ENCODE results near the gene JHY.
"Not testable (repeated sequence)": the region's sequence is repeated elsewhere in the genome, so short reads cannot be mapped to it uniquely, and the experiment has no call there.

The JHY gene

DNA sequence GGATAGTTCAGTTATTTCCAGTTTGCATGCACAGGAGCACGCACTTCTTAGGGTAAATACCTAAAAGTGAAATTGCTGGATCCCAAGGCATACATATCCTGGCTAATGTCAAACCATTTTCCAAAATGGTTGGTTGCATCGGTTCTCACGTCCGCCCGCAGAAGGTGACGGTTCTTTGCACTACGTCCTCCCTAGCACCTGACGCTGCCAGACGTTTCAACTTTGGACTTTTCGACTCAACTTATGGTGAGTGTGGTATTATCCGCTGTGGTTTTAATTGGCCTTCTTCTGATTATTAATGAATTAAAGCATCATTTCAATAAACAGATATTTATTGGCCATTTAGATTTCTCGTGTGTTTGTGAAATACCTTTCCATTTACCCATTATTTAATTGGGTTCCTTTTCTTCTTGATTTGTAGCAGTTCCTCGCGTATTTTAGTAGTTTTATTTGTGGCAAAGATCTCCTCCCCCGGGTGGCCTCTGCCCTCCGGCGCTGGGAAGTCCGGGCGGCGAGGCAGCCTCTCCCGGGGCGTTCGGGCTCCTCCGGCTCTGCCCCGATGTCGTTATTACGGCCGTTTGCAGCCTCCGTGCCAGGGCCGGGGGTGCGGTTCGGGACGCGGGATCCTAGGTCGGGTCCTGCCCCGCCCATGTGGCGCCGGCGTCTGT lies at the start of gene JHY:
TSS of gene JHY (plus strand) at position 571 of the 668 bp plus-strand sequence. CDS start 3,091 bp downstream, outside the sequence.
- no peak for DNase-seq

DNA sequence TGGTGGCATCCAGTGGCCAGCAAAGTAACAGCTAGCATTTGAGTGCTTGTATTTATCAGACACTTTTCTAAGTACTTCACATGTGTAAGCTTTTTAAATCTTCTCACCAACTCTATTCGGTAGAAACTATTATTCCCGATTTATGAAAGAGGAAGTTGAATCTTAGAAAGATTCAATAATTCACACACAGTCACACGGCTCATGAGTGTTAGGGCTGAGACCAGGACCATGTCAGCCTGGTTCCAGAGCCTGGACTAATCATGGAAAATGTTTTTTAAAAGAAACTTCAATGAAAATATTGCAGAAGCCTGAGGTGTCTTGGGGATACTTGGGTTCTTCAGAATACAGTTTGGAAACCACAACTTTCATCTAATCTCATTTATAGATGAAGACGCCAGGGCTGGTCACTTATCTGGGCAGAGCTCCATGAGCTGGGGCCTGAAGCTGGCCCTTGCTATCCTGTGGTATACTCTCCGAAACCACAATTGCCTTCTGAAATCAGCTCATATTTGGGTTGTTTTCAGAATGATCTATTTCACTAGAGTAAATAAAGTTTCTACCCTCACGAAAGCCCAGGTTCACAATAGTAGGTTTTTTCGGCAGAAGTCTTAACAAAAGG lies 48.6 kb upstream of the JHY start:
- DNase-seq = no peak

DNA sequence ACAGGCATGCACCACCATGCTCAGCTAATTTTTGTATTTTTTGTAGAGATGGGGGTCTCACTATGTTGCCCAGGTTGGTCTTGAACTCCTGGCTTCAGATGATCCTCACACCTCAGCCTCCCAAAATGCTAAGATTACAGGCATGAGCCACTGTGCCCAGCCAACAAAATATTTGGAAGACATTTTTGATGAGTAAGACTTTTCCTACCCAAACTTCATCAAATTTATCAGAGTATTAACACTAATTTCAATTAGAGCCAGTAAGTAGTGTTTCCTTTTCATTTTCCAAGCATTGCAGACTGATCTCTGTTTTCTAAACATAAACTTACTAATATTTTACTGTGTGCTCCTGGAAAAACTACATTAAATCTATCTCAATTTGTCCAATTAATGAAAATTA lies 45.6 kb upstream of the JHY start:
- DNase-seq = no peak

DNA sequence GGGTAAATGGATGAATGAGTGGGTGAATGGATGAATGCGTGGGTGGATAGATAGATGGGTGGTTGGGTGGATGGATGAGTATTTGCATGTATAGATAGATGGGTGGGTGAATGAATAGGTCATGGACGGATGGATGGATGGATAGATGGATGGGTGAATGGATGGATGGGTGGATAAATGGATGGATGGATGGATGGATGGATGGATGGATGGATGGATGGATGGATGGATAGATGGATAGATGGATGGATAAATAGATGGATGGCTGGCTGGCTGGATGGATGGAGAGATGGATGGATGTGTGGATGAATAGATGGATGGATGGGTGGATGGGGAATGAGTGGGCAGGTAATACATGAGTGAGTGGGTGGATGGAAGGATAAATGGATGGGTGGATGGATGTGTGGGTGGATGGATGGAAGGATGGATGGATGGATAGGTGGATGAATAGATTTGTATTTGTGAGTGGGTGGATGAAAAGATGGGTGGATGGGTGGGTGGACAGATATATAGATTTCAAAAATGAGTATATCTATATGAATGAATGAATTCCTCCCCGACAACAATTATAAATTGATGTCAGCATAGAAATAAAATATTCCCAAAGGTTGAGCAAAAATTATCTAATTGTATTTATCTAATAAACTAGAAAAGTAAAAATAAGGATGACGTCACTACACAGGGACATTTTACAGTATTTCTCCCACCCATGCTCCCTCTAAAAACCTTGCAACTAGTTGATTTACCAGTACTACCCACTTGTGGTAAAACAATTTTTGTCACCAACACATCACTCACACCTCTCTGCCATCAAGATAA lies 44.8 kb upstream of the JHY start:
- DNase-seq = no peak

DNA sequence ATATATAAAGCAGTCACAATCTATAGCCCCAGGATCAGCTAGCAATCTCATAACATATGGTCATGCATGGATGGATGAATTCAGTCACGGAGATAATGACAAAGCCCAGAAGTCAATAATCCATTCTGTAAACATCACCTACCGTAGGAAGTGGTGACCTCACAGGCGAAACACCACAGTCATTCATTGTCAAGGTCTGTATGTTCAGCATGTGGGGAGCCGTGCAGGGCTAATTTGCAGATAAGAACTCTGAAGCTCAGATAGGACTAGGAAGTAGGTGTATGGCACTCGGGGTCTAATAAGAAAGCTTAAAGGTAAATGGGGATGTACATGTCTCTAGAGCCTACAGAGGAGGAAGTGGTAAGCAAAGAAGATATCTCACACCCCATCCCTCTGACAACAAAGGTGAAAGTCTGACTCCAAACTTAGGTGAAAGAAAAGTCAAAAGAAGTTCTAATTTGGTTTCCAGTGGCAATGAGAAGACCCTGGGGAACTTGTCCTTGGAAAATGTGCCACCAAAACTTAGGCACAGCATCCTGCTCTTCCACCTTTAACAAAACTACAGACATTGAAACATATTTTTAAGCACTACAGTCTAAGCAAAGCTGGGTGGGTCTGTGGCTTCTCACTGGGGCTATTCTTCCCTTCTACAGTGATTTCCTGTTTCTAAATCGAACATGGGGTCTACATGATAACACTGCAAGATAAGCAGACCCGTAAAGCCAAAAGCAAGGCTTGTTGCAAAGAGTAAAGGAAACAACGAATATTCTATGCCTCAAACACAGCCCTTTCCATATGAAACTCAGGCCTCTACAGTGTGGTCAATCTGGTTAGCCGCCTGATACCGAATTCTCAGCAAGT lies 39.0 kb upstream of the JHY start:
- DNase-seq = no peak

DNA sequence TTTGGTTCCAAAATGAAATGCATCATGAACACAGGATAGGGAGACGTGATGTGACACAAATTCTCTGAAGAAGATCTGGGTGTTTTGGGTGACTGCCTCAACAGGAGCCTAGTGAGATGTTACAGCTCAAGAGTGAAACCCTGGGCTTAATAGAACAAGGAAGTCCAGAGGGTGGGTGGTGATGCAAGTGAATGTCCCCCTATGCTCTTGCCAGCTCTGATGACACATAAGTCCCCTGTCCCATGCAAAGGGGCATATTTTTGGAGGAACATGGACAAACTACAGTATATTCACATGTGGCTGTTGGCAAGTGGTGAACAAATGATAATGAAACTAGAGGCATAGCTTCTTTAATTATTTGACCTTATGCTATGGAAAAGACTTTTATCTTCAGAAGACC lies 35.1 kb upstream of the JHY start:
- no peak for DNase-seq

DNA sequence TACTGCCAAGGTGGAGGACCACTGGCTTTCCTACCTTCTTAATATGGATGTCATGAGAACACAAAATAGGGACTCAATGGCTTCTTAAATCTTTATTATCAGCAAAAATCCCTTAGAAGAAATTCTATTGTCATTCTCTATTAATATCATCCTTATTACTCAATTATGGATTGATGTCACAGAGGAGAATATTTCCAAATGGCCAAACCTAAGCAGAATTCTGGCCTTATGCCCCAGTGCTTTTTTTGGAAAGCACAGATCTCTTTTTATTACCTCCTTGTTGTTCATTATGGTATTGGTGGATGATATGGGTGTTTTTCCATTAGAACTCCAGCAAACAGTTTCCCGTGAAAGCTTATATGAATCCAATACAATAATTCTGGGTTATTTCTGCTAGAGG lies 34.4 kb upstream of the JHY start:
- DNase-seq = no peak

DNA sequence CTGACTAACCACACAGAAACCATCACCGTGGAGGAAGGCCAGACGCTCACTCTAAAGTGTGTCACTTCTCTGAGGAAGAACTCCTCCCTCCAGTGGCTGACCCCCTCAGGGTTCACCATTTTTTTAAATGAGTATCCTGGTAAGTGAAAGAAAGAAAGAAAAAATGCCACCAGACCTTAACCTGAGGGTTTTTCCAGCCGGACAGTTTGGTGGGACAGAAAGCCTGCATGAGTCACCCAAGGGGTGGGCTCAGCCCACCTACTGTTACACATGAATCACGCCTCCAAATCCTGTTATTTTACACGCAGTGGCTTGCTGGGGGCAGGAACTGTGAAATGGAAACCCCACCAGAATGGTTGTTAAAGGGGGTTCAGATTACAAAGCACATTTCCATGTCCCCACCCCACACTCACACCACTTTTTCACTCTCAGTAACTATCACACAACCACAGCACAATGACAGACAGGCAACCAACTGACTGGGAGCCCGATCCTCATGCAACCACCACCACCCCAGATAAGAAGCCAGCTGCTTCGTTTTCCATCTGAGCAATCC lies 32.4 kb upstream of the JHY start:
- DNase-seq = no peak

DNA sequence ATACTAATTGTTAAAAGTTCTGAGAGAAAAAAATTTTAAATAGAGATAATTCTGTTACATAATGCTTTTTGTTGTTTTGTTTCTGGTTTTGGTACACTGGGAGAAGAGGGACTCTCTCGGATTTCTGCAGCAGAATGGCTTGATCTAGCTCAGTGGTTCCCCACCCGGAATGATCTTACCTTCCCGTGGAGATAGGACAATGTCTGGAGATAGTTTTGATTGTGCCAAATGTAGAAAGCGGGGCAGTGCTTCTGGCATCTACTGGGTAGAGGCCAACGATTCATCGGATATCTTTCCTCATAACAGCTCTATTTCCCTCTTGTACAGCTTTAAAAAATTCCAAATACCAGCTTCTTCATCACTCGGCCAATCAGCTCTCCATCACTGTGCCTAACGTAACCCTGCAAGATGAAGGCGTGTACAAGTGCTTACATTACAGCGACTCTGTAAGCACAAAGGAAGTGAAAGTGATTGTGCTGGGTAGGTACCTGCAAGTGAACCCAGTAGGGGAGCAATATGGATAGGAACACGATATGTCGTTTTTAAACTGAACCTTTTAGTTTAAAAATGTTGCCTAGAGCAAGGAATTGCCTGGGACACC lies 31.1 kb upstream of the JHY start:
- DNase-seq = no peak

DNA sequence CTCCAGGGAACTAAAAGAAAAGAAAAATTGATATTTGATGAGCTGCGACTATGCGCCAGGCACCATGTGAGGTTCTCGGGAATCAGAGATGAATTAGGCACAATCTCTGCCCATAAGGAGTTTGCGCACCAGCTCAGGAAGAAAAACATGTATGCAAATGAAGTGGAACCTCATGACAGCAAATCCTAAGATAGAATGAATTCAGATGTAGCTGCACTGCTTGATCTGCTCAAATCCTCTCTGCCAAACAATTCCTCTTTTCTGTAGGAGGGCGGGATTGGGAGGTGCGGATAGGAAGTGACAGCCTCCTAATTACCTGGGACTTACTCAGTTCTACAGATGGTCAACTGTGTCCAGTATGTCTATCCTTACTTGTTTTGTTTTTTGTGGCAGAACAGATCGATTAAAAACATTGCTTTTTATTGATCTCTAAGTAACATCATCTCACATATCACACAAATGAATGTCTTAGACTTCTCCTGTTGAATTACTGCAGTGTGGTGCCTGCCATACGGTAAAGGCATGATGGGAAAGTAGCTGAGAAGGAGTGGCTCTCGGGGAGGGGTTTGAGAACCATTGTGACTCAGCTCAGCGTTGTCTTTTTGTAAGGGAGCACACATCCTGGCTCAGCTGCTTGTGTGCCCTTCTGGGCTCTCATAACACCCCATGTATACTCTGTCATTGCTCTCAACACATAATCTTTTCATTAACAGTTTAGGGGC lies 30.3 kb upstream of the JHY start:
- no peak for DNase-seq

DNA sequence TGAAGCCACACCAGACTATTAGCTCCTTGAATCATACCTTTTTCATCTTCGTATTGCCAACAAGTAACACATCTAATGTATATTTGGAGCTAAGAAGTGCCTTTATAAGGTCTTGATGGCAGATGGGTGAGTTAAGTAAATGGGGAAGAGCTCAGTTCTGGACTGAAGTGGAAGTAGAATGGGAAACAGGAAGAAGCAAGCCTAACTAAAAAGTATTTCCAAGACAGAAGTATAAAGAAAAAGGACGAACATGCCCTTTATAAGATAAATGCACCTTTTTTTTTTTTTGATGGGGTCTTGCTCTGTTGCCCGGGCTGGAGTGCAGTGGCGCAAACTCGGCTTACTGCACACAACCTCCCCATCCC lies 29.8 kb upstream of the JHY start:
- no peak for DNase-seq

DNA sequence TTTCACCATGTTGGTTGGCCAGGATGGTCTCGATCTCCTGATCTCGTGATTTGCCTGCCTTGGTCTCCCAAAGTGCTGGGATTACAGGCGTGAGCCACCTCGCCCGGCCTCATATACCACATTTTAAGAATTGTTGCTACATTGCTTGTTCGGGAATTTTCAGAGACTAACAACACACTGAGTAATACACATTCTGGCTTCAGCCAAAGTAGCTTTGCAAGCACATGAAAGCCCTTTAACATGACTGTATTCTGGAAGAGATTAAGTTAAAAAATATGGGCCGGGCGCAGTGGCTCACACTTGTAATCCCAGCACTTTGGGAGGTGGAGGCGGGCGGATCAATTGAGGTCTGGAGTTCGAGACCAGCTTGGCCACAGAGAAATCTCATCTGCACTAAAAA lies 29.3 kb upstream of the JHY start:
- no peak for DNase-seq

DNA sequence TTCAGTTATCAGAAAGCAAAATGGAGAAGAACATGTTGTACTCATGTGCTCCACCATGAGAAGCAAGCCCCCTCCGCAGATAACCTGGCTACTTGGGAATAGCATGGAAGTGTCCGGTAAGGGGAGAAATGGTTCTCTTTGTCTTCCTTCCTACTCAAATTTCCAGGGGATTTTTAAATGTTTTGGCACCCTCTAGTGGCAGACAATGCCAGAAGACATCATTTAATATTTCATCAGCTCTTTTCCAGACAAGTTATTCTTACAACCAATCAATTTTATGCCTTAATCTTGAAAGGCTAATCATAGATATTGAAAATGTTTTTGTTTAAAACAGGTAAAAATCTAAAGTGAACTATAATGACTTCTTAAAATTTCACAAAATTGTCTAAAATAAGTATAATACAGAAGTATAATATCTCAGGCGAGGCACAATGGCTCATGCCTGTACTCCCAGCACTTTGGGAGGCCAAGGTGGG lies 28.6 kb upstream of the JHY start:
- DNase-seq = peak; percentile 61

DNA sequence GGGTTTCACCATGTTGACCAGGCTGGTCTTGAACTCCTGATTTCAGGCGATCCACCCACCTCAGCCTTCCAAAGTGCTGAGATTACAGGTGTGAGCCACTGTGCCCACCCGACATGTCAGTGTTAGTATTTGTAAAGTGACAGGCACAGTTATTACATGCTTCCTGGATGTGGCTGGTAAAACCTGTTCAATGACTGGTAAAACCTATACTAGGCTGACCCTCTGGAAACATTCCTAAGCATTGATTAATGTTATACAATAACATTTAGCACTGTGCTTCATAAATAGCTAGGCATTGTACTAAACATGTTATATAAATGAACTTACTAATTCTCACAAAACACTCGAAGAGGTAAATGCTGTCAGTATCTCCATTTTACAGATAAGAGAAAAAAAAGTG lies 20.9 kb upstream of the JHY start:
- no peak for DNase-seq

DNA sequence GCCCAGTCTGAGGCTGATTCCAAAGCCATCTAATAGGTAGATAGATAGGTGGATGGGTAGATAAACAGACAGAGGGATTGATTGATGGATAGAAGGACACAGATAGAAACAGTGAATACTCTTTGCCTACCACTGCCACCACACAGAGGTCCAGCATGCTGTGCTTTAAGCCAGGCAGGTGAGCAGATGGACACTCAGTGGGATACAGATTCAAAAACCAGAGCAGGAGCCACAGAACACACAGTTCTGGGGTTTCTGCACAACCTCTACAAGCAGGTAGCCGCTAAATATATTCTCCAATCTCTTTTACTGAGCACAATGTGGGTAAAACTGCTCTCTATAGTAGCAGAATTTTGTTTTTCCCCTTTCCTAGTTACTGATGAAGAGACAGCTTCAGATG lies 20.5 kb upstream of the JHY start:
- DNase-seq = no peak

DNA sequence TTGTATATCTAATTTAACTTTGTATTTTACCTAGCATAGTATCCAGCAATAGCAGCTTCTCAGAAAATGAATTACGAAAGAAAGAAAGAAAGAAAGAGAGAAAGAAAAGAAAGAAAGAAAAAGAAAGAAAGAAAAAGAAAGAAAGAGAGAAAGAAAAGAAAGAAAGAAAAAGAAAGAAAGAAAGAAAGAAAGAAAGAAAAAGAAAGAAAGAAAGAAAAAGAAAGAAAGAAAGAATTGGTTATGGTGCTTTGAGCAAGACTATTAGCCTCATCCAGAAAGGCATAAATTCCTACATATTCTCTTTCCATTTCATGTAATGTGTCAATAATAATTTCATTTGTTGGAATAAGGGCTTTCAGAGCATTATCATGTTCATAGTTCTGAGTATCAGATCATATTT lies 19.4 kb upstream of the JHY start:
- not testable (repeated sequence) for DNase-seq

DNA sequence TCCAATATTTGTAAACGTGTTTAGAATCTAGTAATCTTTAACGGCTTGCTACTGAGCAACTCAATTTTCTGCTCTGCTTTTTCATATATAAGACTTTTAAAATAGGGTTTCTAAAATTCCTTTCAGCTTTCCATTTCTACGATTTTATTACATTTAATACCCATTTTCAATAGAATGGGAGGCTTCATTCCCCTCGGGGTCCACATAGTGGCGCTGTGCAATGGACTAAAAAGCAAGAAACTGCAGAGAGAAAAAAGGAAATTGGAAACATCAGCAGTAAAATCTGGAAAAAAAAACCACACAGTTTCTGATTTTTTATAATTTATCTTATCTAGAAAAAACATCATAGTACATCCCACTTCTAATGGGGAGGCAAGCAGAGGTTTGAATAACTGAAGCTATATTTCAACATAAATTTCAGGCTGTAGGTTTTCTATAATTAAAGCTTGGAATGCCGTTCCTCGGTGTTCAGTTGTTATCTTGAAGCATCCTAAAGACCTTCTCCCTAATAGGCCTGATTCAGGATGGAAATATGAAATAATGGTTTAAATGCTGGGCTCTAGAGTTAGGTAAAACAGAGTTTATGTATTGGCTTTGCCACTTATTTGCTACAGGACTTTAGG lies 18.7 kb upstream of the JHY start:
- DNase-seq = peak; percentile 8

DNA sequence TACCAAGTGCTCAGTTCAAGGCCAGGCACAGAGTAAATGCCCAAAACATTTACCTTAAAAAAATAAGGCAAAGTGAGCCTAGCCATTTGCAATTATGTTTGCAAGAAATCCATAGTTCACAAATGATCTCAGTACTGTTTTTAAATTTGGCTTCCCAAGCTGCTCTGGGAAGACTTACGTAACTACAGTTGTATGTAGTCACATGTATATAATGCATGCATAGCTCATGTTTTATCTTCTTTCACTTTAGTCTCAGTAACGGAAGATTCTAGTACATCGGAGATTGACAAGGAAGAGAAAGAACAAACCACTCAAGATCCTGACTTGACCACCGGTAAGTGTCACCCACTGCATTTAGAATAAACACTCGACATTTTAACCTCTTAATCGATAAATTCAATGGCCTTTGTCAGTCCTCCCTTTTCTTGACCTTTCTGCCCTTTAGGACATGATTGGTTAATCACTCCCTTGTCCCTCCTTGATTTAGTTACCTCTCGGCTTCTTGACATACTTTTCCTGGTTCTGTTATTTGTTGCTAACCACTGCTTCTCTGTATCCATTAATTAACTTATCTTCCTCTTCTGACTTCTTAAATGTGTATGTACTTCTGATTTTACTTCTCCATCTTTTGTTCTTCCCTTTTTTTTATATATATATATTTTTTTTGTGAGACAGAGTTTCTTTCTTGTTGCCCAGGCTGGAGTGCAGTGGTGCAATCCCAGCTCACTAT lies 18.0 kb upstream of the JHY start:
- no peak for DNase-seq

DNA sequence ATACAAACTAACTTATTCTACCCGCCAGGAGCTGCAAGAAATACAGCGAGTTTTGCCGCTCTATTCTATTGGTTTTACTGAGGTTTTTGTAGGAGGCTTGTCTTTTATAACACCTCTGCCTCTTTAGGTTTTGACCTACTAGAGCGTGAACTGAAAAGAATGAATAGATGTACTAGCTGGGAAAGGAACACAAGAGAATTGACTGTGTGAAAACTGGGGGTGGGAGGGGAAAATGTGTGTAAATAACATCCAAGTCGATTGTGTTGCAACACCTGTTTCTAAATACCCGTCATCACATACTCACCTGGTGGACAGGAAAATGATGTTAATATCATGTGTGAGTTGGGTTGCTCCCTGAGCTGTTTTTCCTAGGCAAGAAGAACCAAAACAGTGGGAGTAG lies 12.9 kb upstream of the JHY start:
- DNase-seq = no peak

DNA sequence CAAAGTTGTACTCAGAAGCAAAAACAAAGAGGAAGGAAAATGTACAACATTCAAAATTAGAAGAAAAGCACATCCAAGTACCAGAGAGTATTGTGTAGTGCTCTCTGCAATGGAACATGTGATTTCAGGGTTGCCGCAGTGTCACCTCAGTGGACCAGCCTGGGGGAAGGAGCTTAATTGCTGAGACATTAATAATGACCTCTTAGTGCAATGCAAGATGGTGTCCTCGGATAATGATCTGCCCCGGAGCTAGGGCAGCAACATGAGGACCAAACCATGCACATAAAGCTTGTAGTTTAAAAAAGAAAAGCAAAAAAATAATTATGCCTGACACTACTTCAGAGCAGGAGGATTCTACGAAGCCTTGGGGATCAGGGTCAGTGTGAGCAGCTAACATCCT lies 11.3 kb upstream of the JHY start:
- DNase-seq = no peak

DNA sequence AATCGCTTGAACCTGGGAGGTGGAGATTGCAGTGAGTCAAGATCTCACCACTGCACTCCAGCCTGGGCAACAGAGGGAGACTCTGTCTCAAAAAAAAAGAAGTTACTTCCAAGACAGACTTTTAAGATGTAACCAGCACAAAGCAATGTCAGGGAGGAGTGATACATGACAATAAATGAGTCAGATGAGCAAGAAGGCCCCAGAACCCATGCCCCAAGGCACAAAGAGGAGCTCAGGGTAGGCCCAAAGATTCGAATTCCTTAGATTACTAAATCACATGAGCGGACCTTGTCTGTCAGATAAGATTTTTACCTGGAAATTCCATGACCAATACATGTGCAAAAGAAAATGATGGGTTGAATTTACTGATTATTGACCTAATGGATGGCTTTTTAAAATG lies 10.5 kb upstream of the JHY start:
- DNase-seq = no peak

Data from NCI-H82 (cell line).